GM21447 (cell line): Measurements from ENCODE around the gene ZNF488.
"Not testable (repeated sequence)": the region's sequence is repeated elsewhere in the genome, so short reads cannot be mapped to it uniquely, and the experiment has no call there.

ENCODE experiments used
- ATAC-seq: cut with Tn5 transposase; IDR thresholded peaks from one replicate; pipeline ENCODE4 v1.9.1; 2021; ENCODE audit not compliant: unreplicated experiment

The ZNF488 gene

GRCh38 chr10:47384148-47384921 is at the start of gene ZNF488:
TSS of gene ZNF488 (minus strand) at chr10:47384293. CDS start at chr10:47368829, 15,464 bp downstream.
- peak; percentile 94 for ATAC-seq

DNA sequence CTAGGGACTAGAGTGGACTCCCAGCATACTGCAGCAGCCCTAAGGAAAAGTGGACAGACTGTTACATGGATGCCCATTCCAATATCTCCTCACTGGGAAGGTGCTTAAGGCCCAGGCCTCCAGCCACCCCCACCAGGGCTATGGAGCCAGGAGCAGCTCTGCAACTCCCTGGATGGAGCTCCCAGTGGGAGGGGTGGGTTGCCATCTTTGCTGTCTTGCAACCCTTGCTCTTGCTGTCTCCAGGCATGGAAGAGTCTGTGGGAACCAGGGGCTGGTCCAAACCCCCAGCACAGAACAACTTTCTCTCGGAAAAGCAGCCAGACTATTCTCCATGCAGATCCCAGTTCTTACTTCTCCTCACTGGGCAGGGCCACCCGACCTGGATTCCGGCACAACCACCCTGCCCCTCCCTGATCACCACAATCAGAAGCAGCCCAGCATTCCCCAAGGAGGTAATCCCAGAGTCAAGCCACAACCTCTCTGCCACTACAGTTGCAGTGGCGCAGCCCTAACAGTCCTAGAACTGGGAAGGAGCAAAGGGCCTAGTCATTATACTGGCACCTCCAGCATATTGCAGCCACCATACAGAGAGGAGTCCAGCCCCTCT is 41.8 kb upstream of the ZNF488 start:
- no peak for ATAC-seq

DNA sequence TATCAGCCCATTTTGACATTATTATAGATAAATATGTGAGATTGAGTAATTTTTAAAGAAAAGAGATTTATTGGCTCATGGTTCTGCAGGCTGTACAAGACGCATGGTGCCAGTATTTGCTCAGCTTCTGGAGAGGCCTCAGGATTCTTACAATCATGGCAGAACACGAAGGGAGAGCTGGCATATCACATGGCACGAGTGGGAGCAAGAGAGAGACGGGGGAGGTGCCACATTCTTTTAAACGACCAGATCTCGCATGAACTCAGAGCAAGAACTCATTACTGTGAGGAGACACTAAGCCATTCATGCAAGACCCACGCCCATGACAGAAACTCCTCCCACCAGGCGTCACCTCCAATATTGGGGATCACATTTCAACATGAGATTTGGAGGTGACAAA is 40.1 kb upstream of the ZNF488 start:
- no peak for ATAC-seq

DNA sequence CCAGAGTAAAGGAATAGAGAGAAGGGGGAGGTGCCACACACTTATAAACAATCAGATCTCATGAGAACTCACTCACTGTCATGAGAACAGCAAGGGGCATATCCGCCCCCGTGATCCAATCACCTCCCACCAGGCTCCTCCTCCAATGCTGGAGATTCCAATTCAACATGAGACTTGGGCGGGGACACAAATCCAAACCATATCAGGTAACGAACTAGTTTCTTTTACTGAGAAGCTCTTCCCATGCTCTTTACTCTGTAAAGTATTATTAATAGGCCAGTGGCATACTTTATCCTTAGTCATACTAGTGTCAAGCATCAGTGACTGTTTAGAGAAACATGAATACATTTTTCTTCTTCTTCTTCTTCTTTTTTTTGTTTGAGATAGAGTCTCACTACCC is 39.4 kb upstream of the ZNF488 start:
- ATAC-seq = no peak

DNA sequence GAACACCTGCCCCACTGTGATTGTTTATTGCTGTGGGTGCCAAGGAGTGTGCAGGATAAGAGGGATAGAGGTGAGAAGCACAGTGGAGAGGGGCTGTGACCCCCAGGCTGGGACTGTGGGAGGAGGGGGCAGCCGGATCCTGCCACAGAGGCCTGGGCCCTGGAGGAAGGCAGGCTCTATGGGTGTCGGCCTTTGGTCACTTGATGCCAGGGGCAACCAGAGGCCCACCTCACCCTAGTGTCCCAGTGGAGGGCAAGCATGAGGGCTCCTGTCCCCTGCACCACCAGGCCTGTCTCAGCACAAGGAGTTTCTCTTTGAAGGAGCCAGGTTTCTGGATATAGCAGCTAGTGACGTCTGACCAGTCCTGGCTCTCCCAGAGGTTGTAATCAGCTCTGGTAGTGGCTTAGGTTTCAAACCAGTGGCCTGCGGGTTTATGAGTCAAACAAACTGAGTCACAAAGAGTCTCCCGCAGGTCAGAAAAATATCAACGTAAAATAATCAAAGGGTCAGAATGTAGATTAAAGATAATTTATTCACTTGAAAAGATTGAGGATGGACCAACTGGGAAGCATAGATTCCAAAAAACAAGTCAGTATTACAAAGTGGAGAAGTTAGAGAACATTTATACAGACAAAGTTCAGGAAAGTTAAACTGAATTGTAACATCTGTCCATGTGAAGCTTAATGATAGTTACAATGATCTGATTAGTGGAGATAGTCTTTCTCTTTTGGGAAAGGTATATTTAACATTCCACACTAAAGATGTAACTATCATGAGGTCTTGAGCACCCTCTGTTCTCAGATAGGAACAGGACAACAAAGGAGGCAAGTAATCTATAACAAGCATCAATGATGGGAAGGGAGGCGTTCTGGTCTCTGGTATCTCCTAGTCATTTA is 37.2 kb upstream of the ZNF488 start:
- no peak for ATAC-seq

GRCh38 chr10:47420305-47421056 is 36.4 kb upstream of the ZNF488 start:
- ATAC-seq = no peak

DNA sequence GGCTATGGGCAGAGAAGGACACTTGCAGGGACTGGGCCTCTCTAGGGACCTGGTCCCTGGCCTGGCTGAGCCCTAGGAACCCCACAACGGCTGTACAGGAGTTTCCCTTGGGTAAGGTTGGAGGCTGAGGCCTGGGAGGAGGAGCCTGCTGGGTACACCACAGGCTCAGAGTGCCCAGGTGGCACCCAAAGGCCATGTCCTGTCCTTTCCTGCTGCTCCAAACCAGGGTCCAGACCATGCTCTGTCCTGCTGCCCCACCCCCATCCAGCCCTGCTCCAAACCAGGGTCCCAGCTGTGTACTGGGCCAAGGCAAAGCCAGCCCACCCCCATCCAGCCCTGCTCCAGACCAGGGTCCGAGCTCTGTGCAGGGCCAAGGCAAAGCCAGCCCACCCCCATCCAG is 35.3 kb upstream of the ZNF488 start:
- no peak for ATAC-seq

DNA sequence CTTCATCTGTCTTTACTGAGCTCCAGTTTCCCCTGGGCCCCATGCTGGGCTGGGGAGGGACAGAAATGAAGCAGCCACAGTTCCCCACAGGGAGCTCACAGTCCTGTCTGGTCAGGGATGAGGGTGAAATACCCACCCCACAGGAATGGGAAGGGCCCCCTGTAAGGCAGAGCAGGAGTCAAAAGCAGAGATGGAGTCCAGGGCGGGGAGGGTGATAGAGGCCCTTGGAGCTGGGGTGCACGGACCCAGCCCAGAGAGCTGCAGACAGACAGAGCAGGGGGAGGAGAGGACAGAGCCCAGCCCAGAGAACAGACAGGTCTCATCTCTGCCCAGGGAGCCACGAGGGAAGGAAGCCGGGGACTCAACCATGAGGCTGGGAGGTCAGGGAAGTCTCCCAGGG is 34.9 kb upstream of the ZNF488 start:
- ATAC-seq = no peak

DNA sequence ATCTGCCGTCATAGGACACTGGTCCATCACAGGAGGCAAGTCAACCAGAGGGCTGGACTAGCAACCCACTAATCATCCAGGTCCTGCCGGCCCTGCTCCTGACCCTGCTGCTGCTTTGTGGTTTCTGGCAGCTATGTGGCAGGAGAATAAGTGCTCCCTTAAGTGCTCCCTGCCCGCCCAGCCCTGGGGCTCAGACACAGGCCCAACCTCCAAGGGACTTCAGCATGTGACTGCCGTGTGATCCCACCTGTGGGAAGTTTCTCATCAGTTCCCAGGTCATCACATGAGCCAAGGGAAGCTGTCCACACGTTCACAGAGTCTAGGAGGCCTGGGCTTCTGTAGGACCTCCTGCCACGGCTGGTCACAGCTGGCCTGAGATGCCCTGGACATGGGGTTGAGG is 34.2 kb upstream of the ZNF488 start:
- no peak for ATAC-seq

DNA sequence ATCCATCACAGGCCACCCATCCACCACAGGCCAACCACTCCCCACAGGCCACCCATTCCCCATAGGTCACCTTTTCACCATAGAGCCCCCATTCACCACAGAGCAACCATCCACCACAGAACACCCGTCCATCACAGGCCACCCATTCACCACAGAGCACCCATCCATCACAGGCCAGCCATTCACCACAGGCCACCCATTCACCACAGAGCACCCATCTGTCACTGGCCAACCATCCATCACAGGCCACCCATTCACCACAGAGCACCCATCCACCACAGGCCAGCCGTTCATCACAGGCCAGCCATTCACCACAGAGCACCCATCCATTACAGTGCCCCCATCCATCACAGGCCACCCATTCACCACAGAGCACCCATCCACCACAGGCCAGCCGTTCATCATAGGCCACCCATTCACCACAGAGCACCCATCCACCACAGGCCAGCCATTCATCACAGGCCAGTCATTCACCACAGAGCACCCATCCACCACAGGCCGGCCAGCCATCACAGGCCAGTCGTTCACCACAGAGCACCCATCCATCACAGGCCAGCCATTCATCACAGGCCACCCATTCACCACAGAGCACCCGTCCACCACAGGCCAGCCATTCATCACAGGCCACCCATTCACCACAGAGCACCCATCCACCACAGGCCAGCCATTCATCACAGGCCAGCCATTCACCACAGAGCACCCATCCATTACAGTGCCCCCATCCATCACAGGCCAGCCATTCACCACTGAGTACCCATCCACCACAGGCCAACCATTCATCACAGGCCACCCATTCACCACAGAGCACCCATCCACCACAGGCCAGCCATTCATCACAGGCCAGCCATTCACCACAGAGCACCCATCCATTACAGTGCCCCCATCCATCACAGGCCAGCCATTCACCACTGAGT is 32.5 kb upstream of the ZNF488 start:
- ATAC-seq = not testable (repeated sequence)

GRCh38 chr10:47415520-47416304 is 31.6 kb upstream of the ZNF488 start:
- ATAC-seq = no peak

DNA sequence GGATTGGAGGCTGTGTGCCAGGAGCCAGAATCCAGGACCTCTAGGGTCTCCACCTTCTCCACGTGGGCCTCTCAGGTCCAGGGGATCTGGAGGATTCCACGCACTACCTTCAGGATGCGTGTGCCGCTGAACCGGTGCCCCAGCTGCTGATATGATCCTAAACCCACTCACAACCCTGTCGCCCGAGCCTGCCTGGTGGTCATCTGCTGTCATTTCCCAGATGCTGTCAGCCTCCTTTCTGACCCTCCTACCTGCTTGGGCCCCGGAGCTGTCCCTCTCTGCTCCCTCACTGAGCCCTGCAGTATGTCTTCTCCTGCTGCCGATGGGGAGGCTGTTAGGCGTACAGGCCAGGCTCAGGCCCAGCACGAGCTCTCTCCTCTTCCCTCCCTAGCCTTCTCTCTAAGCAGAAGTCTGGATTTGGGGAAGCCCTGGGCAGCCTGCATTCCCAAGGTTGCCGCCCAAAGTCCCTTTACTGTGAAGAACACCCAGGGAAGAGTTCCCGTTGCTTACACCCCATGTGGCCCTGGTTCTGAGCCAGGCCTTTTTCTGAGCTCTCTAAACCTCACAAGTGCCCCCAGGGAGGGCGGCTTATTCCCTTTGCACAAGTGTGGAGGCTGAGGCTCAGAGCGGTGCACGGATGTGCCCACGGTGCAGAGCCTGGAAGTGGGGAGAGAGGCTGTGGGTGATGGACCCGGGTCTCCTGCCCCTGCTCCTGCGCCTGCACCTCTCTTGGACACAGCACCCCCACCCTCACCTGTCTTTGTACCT is 30.8 kb upstream of the ZNF488 start:
- ATAC-seq = no peak

- ATAC-seq = no peak
Measured at GRCh38 chr10:47414227-47414592, 30.1 kb upstream of the ZNF488 start.

- no peak for ATAC-seq
Measured at GRCh38 chr10:47413531-47414226, 29.6 kb upstream of the ZNF488 start.

GRCh38 chr10:47412869-47413268 is 28.8 kb upstream of the ZNF488 start:
- ATAC-seq = no peak

- ATAC-seq = no peak
Measured at GRCh38 chr10:47412177-47412730, 28.2 kb upstream of the ZNF488 start.

DNA sequence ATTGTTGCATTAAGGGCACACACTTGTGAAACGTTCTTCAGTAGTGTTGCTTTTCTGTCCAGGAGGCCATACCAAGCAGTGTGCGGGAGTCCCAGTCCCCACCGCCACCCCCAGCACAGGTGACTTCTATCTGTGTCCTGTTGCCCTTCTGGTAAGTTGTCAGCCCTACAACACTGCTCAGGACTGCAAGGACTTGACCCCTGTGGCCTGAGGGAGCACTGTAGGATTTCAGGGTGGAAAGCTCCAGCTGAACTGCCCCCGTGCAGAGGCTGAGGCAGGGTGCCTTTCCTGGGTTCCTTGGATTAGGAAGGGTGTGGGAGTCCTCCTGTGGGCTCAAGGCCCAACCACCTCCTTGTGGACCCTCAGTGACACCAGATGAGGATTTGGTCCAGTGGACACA is 26.8 kb upstream of the ZNF488 start:
- ATAC-seq = no peak

- no peak for ATAC-seq
Measured at GRCh38 chr10:47410271-47410670, 26.2 kb upstream of the ZNF488 start.
